Astrocyte (in vitro differentiated cells and primary cell): ENCODE measurements around the gene CLPX. TPM values are rescaled to one million over a fixed set of nuclear protein-coding genes. Genes with fewer than 3 reads are reported as not detected.
A peak's percentile ranks its signal among the peaks of the same experiment; 100 is the strongest.
"Not testable (repeated sequence)": the region's sequence is repeated elsewhere in the genome, so short reads cannot be mapped to it uniquely, and the experiment has no call there.

Experiments
- DNase-seq: peaks from one replicate; pipeline ENCODE4 v3.0.0-alpha.2; 2010; ENCODE audit warnings: low read depth
- FAIRE-seq: peaks from 2 replicates; lab custom pipeline; 2011; peaks lifted over from hg19 to GRCh38; lab: Jason Lieb, UNC
- H2AFZ ChIP-seq: 2 replicates; pipeline ENCODE4 v1.6.0; 2012; ENCODE audit warnings: low read depth, low read length, inconsistent platforms
- H3K27ac ChIP-seq: 2 replicates; pipeline ENCODE4 v1.5.1; 2011; ENCODE audit warnings: low read depth, low read length, inconsistent platforms
- H3K27me3 ChIP-seq: 2 replicates; pipeline ENCODE4 v1.6.0; 2011; ENCODE audit warnings: low read length, inconsistent platforms; ENCODE audit not compliant: insufficient read depth
- H3K36me3 ChIP-seq: 2 replicates; pipeline ENCODE4 v1.5.1; 2011; ENCODE audit warnings: low read length, inconsistent platforms; ENCODE audit not compliant: insufficient read depth
- H3K4me1 ChIP-seq: 2 replicates; pipeline ENCODE4 v1.5.1; 2011; ENCODE audit warnings: low read length, inconsistent platforms; ENCODE audit not compliant: insufficient read depth
- H3K4me2 ChIP-seq: 2 replicates; pipeline ENCODE4 v1.6.0; 2012; ENCODE audit warnings: low read length, inconsistent platforms
- H3K4me3 ChIP-seq: 2 replicates; pipeline ENCODE4 v1.5.1; 2011; ENCODE audit warnings: low read depth, mild to moderate bottlenecking, low read length, inconsistent platforms; ENCODE audit not compliant: insufficient read depth
- H3K79me2 ChIP-seq: 2 replicates; pipeline ENCODE4 v1.6.0; 2012; ENCODE audit warnings: mild to moderate bottlenecking, low read length, inconsistent platforms; ENCODE audit not compliant: insufficient read depth
- H3K9ac ChIP-seq: 2 replicates; pipeline ENCODE4 v1.6.0; 2012; ENCODE audit warnings: mild to moderate bottlenecking, low read length, inconsistent platforms
- H3K9me3 ChIP-seq: 2 replicates; pipeline ENCODE4 v1.5.1; 2012; ENCODE audit warnings: low read depth, mild to moderate bottlenecking, low read length, inconsistent platforms; ENCODE audit not compliant: insufficient read depth
- H4K20me1 ChIP-seq: 2 replicates; pipeline ENCODE4 v1.6.0; 2012; ENCODE audit warnings: low read length, inconsistent platforms; ENCODE audit not compliant: insufficient read depth
- H3K27ac Mint-ChIP-seq: one replicate; pipeline ENCODE4 v1.8.0; 2021; ENCODE audit warnings: mild to moderate bottlenecking, mixed read lengths; ENCODE audit not compliant: unreplicated experiment
- H3K27me3 Mint-ChIP-seq: one replicate; pipeline ENCODE4 v1.8.0; 2021; ENCODE audit warnings: low read depth, mixed read lengths; ENCODE audit not compliant: unreplicated experiment
- H3K36me3 Mint-ChIP-seq: one replicate; pipeline ENCODE4 v1.8.0; 2021; ENCODE audit warnings: low read depth, mixed read lengths; ENCODE audit not compliant: unreplicated experiment
- H3K4me1 Mint-ChIP-seq: one replicate; pipeline ENCODE4 v1.8.0; 2021; ENCODE audit warnings: low read depth, mixed read lengths; ENCODE audit not compliant: unreplicated experiment
- H3K4me3 Mint-ChIP-seq: one replicate; pipeline ENCODE4 v1.8.0; 2021; ENCODE audit warnings: mild to moderate bottlenecking, moderate library complexity, mixed read lengths; ENCODE audit not compliant: unreplicated experiment
- H3K9me3 Mint-ChIP-seq: one replicate; pipeline ENCODE4 v1.8.0; 2021; ENCODE audit warnings: mild to moderate bottlenecking, mixed read lengths; ENCODE audit not compliant: unreplicated experiment
- EZH2 ChIP-seq: IDR thresholded peaks from 2 replicates; pipeline ENCODE4 v1.6.1; 2012; ENCODE audit warnings: mild to moderate bottlenecking, low read length, inconsistent platforms; ENCODE audit not compliant: insufficient read depth
- total RNA-seq: library from RNA; stranded (reverse); gene quantifications from 2 replicates; pipeline ENCODE4 v1.2.1, GENCODE V29; 2021
- TF ChIP-seq, protein P1 (sequence below): IDR thresholded peaks from 2 replicates; pipeline ENCODE4 v1.5.1; 2011; ENCODE audit warnings: low read depth, mild to moderate bottlenecking, inconsistent platforms, low read length, moderate library complexity; ENCODE audit not compliant: insufficient read depth

CLPX gene
- total RNA-seq, 1 donor from 2014 or later = 45.2 TPM

DNA sequence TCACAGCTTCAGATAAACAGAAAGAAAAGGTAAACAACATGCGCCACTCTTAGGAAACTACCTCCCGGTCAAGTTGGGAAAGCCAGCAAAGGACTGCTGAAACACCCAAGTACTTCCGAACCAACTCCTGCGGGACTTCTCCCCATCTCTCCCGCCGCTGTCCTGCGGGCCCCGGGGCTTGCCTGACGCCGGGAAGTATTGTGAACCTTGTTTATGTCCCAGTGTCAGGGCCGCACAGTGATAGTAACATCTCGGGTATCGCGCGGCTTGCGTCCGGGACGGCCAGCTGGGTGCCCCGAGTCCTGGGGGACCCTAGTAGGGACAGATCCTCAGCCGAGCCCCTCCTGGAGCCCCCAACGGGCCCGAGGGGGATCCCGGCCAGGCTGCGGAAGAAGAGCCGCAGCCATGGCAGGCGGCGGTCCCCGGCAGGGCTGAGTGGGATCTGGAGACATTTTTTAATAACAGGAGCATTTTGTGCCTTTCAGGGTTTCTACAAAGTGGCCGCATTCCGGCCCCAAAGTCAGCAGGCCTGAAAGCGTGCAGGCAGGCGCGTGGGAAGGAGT, 756 bp downstream of the CLPX start:
- Histone ChIP-seq H3K36me3 (no peaks in the 10 kb centered on the region), H4K20me1 (peaks cover 31% of the 10 kb centered on the region), H3K9ac (peak overlapping the region; percentile 90), H3K4me1 (peaks cover 7% of the 10 kb centered on the region), H2AFZ (peak overlapping the region; percentile 48), H3K79me2 (peaks cover 58% of the 10 kb centered on the region), H3K4me2 (peak overlapping the region; percentile 88), H3K27me3 (no peaks in the 10 kb centered on the region), H3K4me3 (peak overlapping the region; percentile 79), H3K9me3 (no peaks in the 10 kb centered on the region), H3K27ac (peak overlapping the region; percentile 77)
- FAIRE-seq = no peak
- H3K27ac Mint-ChIP-seq = peak overlapping the region; percentile 96
- peaks cover 8% of the 10 kb centered on the region for H3K4me1 Mint-ChIP-seq
- H3K36me3 Mint-ChIP-seq = peaks cover 2% of the 10 kb centered on the region
- DNase-seq = peak; percentile 27
- H3K4me3 Mint-ChIP-seq = peak overlapping the region; percentile 98
- H3K27me3 Mint-ChIP-seq = no peaks in the 10 kb centered on the region
- no peaks in the 10 kb centered on the region for H3K9me3 Mint-ChIP-seq
- TF ChIP-seq, protein P1, sequence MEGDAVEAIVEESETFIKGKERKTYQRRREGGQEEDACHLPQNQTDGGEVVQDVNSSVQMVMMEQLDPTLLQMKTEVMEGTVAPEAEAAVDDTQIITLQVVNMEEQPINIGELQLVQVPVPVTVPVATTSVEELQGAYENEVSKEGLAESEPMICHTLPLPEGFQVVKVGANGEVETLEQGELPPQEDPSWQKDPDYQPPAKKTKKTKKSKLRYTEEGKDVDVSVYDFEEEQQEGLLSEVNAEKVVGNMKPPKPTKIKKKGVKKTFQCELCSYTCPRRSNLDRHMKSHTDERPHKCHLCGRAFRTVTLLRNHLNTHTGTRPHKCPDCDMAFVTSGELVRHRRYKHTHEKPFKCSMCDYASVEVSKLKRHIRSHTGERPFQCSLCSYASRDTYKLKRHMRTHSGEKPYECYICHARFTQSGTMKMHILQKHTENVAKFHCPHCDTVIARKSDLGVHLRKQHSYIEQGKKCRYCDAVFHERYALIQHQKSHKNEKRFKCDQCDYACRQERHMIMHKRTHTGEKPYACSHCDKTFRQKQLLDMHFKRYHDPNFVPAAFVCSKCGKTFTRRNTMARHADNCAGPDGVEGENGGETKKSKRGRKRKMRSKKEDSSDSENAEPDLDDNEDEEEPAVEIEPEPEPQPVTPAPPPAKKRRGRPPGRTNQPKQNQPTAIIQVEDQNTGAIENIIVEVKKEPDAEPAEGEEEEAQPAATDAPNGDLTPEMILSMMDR = no peak
- TF ChIP-seq EZH2 = no peak

DNA sequence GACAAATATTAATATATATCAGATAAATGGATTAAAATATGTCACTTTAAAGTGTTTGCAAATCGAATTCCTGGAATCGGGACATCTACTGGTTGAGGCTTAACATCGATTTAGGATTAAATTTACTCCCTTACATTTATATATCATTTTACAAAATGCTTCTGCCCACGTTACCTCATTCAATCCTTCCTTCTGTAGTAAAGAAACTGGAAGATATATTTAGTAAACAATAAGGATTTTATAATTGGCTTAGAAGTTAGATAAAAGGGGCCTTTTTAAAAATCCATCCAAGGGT, 1.3 kb downstream of the CLPX start:
- Histone ChIP-seq H3K9ac (peak overlapping the region; percentile 90), H3K4me2 (peak overlapping the region; percentile 88), H3K36me3 (peaks cover 1% of the 10 kb centered on the region), H3K4me1 (peaks cover 7% of the 10 kb centered on the region), H3K27me3 (no peaks in the 10 kb centered on the region), H2AFZ (peak overlapping the region; percentile 48), H3K79me2 (peaks cover 62% of the 10 kb centered on the region), H3K4me3 (peak overlapping the region; percentile 79), H3K27ac (peak overlapping the region; percentile 77), H4K20me1 (peaks cover 33% of the 10 kb centered on the region), H3K9me3 (no peaks in the 10 kb centered on the region)
- FAIRE-seq (no peak), DNase-seq (no peak)
- Mint-ChIP-seq H3K27ac (peak overlapping the region; percentile 96), H3K36me3 (peaks cover 2% of the 10 kb centered on the region), H3K9me3 (no peaks in the 10 kb centered on the region), H3K4me3 (peak overlapping the region; percentile 98), H3K4me1 (peaks cover 8% of the 10 kb centered on the region), H3K27me3 (no peaks in the 10 kb centered on the region)
- TF ChIP-seq, protein P1 = peak; percentile 6
- no peak for TF ChIP-seq EZH2

DNA sequence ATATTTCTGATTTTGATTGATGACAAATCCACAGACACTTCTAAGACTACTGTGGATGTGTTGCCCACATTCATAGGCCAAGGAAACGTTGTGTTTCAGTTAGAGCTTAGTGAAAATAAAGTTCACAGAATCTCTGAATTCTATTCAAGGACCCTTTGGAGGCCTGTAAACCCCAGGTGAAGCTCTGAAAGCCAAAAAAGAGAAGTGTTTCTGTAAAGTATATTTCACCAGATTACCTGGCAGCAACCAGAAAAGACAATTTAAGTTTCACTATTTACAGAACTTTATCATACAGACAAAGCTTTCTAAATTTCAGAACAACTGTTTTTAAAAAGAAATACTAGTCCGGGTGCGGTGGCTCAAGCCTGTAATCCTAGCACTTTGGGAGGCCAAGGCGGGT, 2.6 kb downstream of the CLPX start:
- H3K4me3 Mint-ChIP-seq = peak overlapping the region; percentile 98
- DNase-seq (no peak), FAIRE-seq (no peak)

DNA sequence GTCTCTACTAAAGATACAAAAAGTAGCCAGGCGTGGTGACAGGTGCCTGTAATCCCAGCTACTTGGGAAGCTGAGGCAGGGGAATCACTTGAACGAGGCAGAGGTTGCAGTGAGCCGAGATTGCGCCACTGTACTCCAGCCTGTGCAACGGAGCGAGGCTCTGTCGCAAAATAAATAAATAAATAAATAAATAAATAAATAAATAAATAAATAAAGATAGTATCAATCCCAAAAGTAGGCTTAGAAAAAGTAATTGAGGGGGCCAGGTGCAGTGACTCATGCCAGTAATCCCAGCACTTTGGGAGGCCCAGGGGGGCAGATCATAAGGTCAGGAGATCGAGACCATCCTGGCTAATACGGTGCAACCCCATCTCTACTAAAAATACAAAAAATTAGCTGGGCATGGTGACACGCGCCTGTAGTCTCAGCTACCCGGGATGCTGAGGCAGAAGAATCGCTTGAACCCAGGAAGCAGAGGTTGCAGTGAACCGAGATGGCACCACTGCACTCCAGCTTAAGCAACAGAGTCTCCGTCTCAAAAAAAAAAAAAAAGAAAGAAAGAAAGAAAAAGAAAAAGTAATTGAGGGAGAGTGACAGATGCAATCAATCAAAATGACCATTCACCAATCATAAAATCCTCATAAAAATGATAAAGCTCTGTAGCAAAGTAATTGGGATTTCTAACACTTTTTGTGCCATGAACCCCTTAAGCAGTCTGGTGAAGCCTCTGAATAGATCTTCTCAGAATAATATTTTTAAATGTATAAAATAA, 3.4 kb downstream of the CLPX start:
- not testable (repeated sequence) for H3K4me2 ChIP-seq, DNase-seq, H3K27me3 Mint-ChIP-seq, FAIRE-seq, H3K27ac Mint-ChIP-seq, H2AFZ ChIP-seq, H3K4me1 ChIP-seq, H3K4me1 Mint-ChIP-seq, H3K4me3 ChIP-seq, H3K9me3 Mint-ChIP-seq, H3K9ac ChIP-seq, H3K4me3 Mint-ChIP-seq, H3K27me3 ChIP-seq, H3K36me3 Mint-ChIP-seq, H3K9me3 ChIP-seq, H3K27ac ChIP-seq
- peaks cover 36% of the 10 kb centered on the region for H4K20me1 ChIP-seq
- peaks cover 16% of the 10 kb centered on the region for H3K36me3 ChIP-seq
- peaks cover 68% of the 10 kb centered on the region for H3K79me2 ChIP-seq

More for the DNA sequence above, 2.6 kb downstream of the CLPX start:
- TF ChIP-seq, protein P1 = no peak
- no peak for TF ChIP-seq EZH2
- no peaks in the 10 kb centered on the region for H3K9me3 Mint-ChIP-seq
- peaks cover 7% of the 10 kb centered on the region for H3K4me1 ChIP-seq
- no peak overlapping the region for H3K4me3 ChIP-seq
- H3K36me3 ChIP-seq = peaks cover 12% of the 10 kb centered on the region
- H3K27me3 ChIP-seq = no peaks in the 10 kb centered on the region
- peaks cover 2% of the 10 kb centered on the region for H3K36me3 Mint-ChIP-seq
- H3K9ac ChIP-seq = no peak overlapping the region
- peaks cover 8% of the 10 kb centered on the region for H3K4me1 Mint-ChIP-seq
- H3K27me3 Mint-ChIP-seq = no peaks in the 10 kb centered on the region
- H4K20me1 ChIP-seq = peaks cover 36% of the 10 kb centered on the region
- H2AFZ ChIP-seq = no peak overlapping the region
- H3K79me2 ChIP-seq = peaks cover 68% of the 10 kb centered on the region
- no peaks in the 10 kb centered on the region for H3K9me3 ChIP-seq
- no peak overlapping the region for H3K27ac ChIP-seq
- H3K27ac Mint-ChIP-seq = no peak overlapping the region
- peak overlapping the region; percentile 88 for H3K4me2 ChIP-seq
